Measurements from ENCODE around the gene FGF14.
A peak's percentile ranks its signal among the peaks of the same experiment; 100 is the strongest.
"Not testable (repeated sequence)": the region's sequence is repeated elsewhere in the genome, so short reads cannot be mapped to it uniquely, and the experiment has no call there.

The FGF14 gene

GRCh38 chr13:102028206-102028605 is 373.6 kb downstream of the FGF14 start:
- DNase-seq: no peak

- DNase-seq: no peak
These were observed 380.1 kb downstream of the FGF14 start for GRCh38 chr13:102021777-102022176.

GRCh38 chr13:102020611-102021216 is 381.1 kb downstream of the FGF14 start:
- no peak for DNase-seq

DNA sequence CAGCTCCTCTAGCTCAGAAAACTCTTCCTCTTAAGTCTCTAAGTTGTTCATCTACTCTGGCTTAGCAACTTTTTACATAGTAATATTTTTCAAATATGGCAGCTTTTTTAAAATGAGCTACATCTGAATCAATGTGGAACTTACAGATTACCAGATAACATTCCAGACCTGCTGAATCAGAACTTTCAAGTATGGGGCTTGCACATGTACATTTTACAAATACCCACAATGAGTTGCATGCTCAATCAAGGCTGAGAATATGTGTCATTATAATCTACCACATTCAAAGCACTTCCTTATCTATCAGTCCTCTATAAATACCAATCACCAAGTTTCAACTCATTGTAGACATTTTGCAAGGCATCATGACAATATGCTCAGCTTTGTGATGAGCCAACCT is 383.1 kb downstream of the FGF14 start:
- no peak for DNase-seq

DNA sequence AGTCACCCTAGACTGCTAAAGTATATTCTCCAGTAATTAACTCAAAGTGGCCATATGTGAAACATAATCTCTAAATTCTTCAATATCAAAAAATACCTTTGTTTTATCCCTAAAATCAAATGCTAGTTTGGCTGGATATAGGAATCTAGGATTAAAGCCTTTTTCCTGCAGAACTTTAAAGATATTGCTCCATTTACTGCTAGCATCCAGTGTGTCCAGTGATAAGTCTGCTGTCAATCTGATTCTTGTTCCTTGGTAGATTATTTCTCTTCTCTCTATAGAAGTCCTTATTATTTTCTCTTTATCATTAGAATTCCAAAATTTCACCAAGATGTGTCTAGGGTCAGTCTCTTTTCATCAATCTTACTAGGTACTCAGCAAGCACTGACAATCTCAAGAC is 384.6 kb downstream of the FGF14 start:
- DNase-seq: peak; percentile 15

GRCh38 chr13:102012299-102013293 is 389.3 kb downstream of the FGF14 start:
- DNase-seq: no peak

- not testable (repeated sequence) for DNase-seq
These were observed 390.4 kb downstream of the FGF14 start for GRCh38 chr13:102011455-102011854.

DNA sequence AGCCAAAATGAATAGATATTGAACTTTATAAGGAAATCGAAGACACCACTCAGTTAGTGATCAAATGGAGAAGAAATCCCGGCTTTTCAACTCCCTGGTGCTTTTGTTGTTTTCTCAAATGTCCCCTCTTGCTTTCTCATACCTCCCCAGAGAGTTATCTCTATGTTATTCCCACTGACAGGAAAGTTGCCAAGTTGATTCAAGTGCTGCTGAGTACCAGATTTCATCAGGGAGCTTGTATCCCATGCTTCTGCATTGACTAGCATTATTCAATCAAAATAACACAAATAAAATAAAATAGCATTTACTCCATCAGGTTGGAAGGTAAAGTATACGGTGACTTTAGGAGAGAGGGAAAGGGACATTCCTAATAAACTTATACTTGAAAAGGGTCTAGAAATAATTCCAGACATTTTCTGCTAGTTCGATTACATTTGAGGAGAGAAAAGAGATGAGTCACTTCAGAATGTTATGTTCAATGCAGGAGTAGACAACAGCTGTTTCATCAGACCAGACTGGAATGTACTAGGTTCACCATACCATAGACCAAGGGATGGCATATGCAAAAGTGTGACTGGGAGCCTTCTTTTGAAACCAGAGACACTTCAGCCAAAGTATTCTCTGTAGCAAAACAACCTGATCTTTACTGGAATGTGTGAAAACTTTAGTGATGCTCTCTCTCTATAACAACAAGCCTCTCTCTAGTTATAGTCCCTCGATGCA is 397.8 kb downstream of the FGF14 start:
- no peak for DNase-seq

DNA sequence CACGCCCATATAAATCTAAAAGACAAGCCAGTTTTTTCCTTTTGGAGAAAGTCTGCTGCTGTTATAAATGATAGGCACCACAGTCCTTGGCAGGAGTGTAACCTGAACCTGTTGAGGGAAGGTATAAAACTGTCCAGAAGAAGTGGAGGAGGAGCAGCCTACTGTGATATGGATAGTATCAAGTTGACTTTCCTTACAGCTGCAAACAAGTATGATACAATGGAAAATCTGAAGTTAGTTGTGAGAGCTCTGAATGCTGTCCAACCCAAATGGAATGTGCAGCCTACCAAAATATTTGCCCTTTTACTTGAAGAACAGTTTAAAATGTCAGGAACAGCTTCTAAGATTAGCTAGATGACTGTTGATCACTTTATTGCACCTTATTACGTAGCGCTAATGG is 399.6 kb downstream of the FGF14 start:
- DNase-seq: no peak

DNA sequence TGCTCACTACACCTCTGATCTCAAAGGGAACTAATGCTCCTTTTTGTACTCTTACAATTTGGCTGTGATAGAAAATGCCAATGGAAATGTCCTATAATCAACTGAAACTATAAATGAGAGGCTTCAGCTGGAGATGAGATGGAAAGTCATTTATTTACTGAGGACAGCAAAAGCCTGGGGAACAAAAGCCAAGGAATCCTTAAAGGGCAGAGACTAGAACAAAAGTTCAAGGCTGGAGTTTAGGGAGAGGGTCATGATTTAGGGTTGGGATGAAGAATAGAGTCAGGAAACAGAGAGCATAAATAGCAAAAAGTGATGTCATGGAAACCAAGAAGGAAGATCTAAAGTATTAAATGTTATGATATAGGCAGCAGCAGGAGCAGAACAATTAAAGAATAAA is 401.1 kb downstream of the FGF14 start:
- no peak for DNase-seq

DNA sequence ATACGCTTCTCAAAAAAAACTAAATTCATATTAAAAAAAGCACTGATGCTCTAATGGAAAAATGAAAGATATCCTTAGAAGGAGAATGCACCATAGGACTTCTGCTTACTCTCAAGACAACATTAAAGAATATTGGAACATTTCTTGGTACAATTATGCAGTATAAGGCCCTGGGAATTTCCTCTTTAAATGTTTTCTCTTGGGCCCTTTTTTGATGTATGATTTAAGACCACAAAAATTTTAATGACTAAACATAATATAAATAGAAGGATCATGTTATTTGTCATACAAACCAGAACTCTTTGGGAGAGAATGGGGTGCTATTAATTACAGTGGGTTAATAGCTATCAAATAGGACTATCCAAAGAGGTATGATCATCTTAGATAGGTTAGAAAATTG is 403.7 kb downstream of the FGF14 start:
- DNase-seq: no peak

- no peak for DNase-seq
These were observed 404.9 kb downstream of the FGF14 start for GRCh38 chr13:101996954-101997353.

GRCh38 chr13:101989798-101990350 is 412.0 kb downstream of the FGF14 start:
- no peak for DNase-seq

- DNase-seq: no peak
These were observed 413.7 kb downstream of the FGF14 start for GRCh38 chr13:101988140-101988539.

- DNase-seq: no peak
These were observed 415.5 kb downstream of the FGF14 start for GRCh38 chr13:101986316-101986715.

DNA sequence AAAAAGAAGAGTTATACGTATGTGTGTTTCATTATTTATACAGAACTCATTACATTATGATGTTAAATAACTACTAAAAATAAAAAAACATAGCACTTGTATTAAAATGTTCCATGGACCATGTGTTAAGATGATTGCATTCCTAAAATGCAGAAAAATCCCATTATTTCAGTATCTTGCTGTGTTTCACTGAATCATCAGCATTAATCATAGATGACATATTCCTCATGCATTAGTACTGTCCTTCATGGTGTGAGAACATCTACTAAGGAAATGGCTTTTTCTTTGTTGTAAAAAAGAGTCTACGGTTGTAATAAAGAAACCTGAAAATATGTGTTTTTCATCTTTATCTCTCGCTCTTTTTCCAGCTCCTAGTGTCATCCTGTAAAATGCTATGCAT is 416.5 kb downstream of the FGF14 start:
- DNase-seq: no peak

- DNase-seq: no peak
These were observed 418.9 kb downstream of the FGF14 start for GRCh38 chr13:101982903-101983302.

GRCh38 chr13:101979825-101980224 is 422.0 kb downstream of the FGF14 start:
- peak; percentile 41 for DNase-seq

GRCh38 chr13:101978552-101979315 is 423.1 kb downstream of the FGF14 start:
- no peak for DNase-seq

DNA sequence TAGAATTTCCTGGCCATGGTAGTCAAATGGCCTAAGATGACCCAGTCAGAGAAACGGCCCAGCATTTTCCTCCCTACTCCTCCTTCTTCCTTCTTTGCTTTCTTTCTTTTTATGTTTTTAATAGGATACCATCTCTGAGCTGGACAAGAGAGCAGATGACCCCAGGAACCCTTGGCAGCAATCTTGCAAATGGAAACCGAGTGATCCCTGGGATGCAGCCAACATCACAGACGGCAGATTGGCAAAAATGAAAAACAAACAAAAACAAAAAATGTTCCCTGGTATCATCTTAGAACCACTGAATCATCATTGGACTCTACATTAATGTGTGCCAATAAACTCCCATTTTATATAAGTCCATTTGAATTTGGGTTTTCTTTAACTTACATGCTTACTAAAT is 424.4 kb downstream of the FGF14 start:
- no peak for DNase-seq

GRCh38 chr13:101972191-101972590 is 429.7 kb downstream of the FGF14 start:
- DNase-seq: no peak

GRCh38 chr13:101970341-101970740 is 431.5 kb downstream of the FGF14 start:
- no peak for DNase-seq

DNA sequence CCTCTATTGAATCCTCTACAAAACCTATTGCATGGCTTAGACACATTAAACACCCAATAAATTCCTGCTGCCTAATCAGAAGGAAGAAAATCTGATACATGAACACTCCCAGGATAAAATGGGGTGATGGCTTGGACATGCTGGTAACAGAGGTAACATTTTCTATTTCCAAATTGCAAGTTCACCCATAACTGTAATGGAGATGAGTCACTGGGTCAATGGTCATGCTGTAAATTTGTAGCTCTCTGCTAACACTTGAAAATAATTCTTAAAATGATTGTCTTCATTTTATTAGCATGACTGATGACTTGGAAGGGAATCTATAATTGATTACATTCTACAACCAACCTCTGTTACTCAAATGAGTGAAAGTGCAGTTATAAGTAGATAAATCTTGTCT is 434.1 kb downstream of the FGF14 start:
- DNase-seq: no peak
